ENCODE results near the gene ABHD4.
A peak's percentile ranks its signal among the peaks of the same experiment; 100 is the strongest.
"Not testable (repeated sequence)": the region's sequence is repeated elsewhere in the genome, so short reads cannot be mapped to it uniquely, and the experiment has no call there.

Gene ABHD4

GRCh38 chr14:22570132-22570949 lies 27.8 kb upstream of the ABHD4 start:
- Mint-ChIP-seq H3K36me3 (peaks cover 100% of the 10 kb centered on the region), H3K27ac (peak overlapping the region; percentile 99), H3K9me3 (no peaks in the 10 kb centered on the region), H3K4me3 (peak overlapping the region; percentile 78), H3K4me1 (peaks cover 41% of the 10 kb centered on the region)
- ATAC-seq (peak; percentile 90), DNase-seq (ENCODE audit: low spot score in 2 of 2) (peak; percentile 64 to 88)

- peaks cover 40% of the 10 kb centered on the region for H3K4me1 Mint-ChIP-seq
- DNase-seq (ENCODE audit: low spot score in 2 of 2): no peak
- peaks cover 98% of the 10 kb centered on the region for H3K36me3 Mint-ChIP-seq
- no peak overlapping the region for H3K4me3 Mint-ChIP-seq
- no peak for ATAC-seq
- no peak overlapping the region for H3K27ac Mint-ChIP-seq
- no peaks in the 10 kb centered on the region for H3K9me3 Mint-ChIP-seq
Observed at GRCh38 chr14:22572562-22573058, 25.5 kb upstream of the ABHD4 start.

- ATAC-seq: no peak
- Mint-ChIP-seq H3K9me3 (no peaks in the 10 kb centered on the region), H3K4me3 (no peak overlapping the region), H3K27ac (peak overlapping the region; percentile 9), H3K36me3 (peaks cover 98% of the 10 kb centered on the region), H3K4me1 (peaks cover 31% of the 10 kb centered on the region)
- DNase-seq (ENCODE audit: low spot score in 2 of 2): no peak
Observed at GRCh38 chr14:22573804-22574203, 24.3 kb upstream of the ABHD4 start.

- Mint-ChIP-seq H3K36me3 (peaks cover 97% of the 10 kb centered on the region), H3K4me3 (no peak overlapping the region)
- ATAC-seq: no peak
Observed at GRCh38 chr14:22577334-22577908, 20.7 kb upstream of the ABHD4 start.

GRCh38 chr14:22579236-22579635 lies 18.9 kb upstream of the ABHD4 start:
- Mint-ChIP-seq H3K27ac (peak overlapping the region; percentile 20), H3K9me3 (no peaks in the 10 kb centered on the region), H3K4me3 (no peak overlapping the region), H3K4me1 (peaks cover 61% of the 10 kb centered on the region), H3K36me3 (peaks cover 97% of the 10 kb centered on the region)
- no peak for ATAC-seq
- no peak for DNase-seq (ENCODE audit: low spot score in 2 of 2)

More at GRCh38 chr14:22577334-22577908, 20.7 kb upstream of the ABHD4 start:
- Mint-ChIP-seq H3K4me1 (peaks cover 48% of the 10 kb centered on the region), H3K9me3 (no peaks in the 10 kb centered on the region), H3K27ac (no peak overlapping the region)
- DNase-seq (ENCODE audit: low spot score in 2 of 2): no peak

- Mint-ChIP-seq H3K9me3 (no peaks in the 10 kb centered on the region), H3K4me1 (peaks cover 68% of the 10 kb centered on the region), H3K4me3 (no peak overlapping the region), H3K27ac (no peak overlapping the region), H3K36me3 (peaks cover 96% of the 10 kb centered on the region)
- no peak for DNase-seq (ENCODE audit: low spot score in 2 of 2)
- ATAC-seq: no peak
Observed at GRCh38 chr14:22579881-22580280, 18.2 kb upstream of the ABHD4 start.

GRCh38 chr14:22580625-22581024 lies 17.5 kb upstream of the ABHD4 start:
- Mint-ChIP-seq H3K36me3 (peaks cover 95% of the 10 kb centered on the region), H3K27ac (no peak overlapping the region), H3K4me3 (no peak overlapping the region), H3K4me1 (peaks cover 73% of the 10 kb centered on the region), H3K9me3 (no peaks in the 10 kb centered on the region)
- no peak for DNase-seq (ENCODE audit: low spot score in 2 of 2)
- no peak for ATAC-seq

GRCh38 chr14:22583994-22584393 lies 14.1 kb upstream of the ABHD4 start:
- Mint-ChIP-seq H3K4me1 (peaks cover 76% of the 10 kb centered on the region), H3K9me3 (no peaks in the 10 kb centered on the region)

GRCh38 chr14:22587247-22587646 lies 10.9 kb upstream of the ABHD4 start:
- Mint-ChIP-seq H3K36me3 (peaks cover 73% of the 10 kb centered on the region), H3K27ac (peak overlapping the region; percentile 99), H3K4me3 (peak overlapping the region; percentile 90), H3K4me1 (peaks cover 64% of the 10 kb centered on the region), H3K9me3 (no peaks in the 10 kb centered on the region)
- ATAC-seq (no peak), DNase-seq (ENCODE audit: low spot score in 2 of 2) (no peak)

More at GRCh38 chr14:22583994-22584393, 14.1 kb upstream of the ABHD4 start:
- Mint-ChIP-seq H3K4me3 (peak overlapping the region; percentile 37), H3K27ac (no peak overlapping the region), H3K36me3 (peaks cover 97% of the 10 kb centered on the region)
- DNase-seq (ENCODE audit: low spot score in 2 of 2) (no peak), ATAC-seq (peak; percentile 52)

- peak overlapping the region; percentile 90 for H3K4me3 Mint-ChIP-seq
- peak overlapping the region; percentile 99 for H3K27ac Mint-ChIP-seq
- not testable (repeated sequence) for H3K9me3 Mint-ChIP-seq; DNase-seq (ENCODE audit: low spot score in 2 of 2)
- H3K4me1 Mint-ChIP-seq: peaks cover 58% of the 10 kb centered on the region
- peaks cover 67% of the 10 kb centered on the region for H3K36me3 Mint-ChIP-seq
- ATAC-seq: peak; percentile 9
Observed at GRCh38 chr14:22587677-22588422, 10.2 kb upstream of the ABHD4 start.

- peak overlapping the region; percentile 90 for H3K4me3 Mint-ChIP-seq
- DNase-seq (ENCODE audit: low spot score in 2 of 2): no peak
- peak overlapping the region; percentile 99 for H3K27ac Mint-ChIP-seq
- peaks cover 50% of the 10 kb centered on the region for H3K4me1 Mint-ChIP-seq
- peaks cover 60% of the 10 kb centered on the region for H3K36me3 Mint-ChIP-seq
- no peaks in the 10 kb centered on the region for H3K9me3 Mint-ChIP-seq
- ATAC-seq: peak; percentile 51
Observed at GRCh38 chr14:22588526-22589095, 9.5 kb upstream of the ABHD4 start.

GRCh38 chr14:22589096-22589839 lies 8.8 kb upstream of the ABHD4 start, which contains the start of gene DAD1:
Gene DAD1 (minus strand): TSS chr14:22589224. CDS start chr14:22589157, 67 bp downstream.
- peak within 1 kb of the TSS; percentile 99 for H3K27ac Mint-ChIP-seq
- peak within 1 kb of the TSS; percentile 90 for H3K4me3 Mint-ChIP-seq
- no peaks in the 10 kb centered on the region for H3K9me3 Mint-ChIP-seq
- DNase-seq (ENCODE audit: low spot score in 2 of 2) (peak; percentile 99 to 100), ATAC-seq (peak; percentile 93)
- peaks cover 44% of the 10 kb centered on the region for H3K4me1 Mint-ChIP-seq
- H3K36me3 Mint-ChIP-seq: peaks cover 53% of the 10 kb centered on the region

GRCh38 chr14:22593189-22593588 lies 4.9 kb upstream of the ABHD4 start:
- Mint-ChIP-seq H3K4me3 (no peak overlapping the region), H3K27ac (no peak overlapping the region), H3K4me1 (peaks cover 11% of the 10 kb centered on the region), H3K9me3 (no peaks in the 10 kb centered on the region), H3K36me3 (peaks cover 16% of the 10 kb centered on the region)
- ATAC-seq (no peak), DNase-seq (ENCODE audit: low spot score in 2 of 2) (no peak)

GRCh38 chr14:22593601-22594000 lies 4.5 kb upstream of the ABHD4 start:
- peaks cover 12% of the 10 kb centered on the region for H3K36me3 Mint-ChIP-seq
- no peak for DNase-seq (ENCODE audit: low spot score in 2 of 2)
- no peak overlapping the region for H3K27ac Mint-ChIP-seq
- no peaks in the 10 kb centered on the region for H3K9me3 Mint-ChIP-seq
- ATAC-seq: no peak
- no peak overlapping the region for H3K4me3 Mint-ChIP-seq
- H3K4me1 Mint-ChIP-seq: peaks cover 15% of the 10 kb centered on the region
